Activated CD4-positive, CD25-positive, alpha-beta regulatory T cell treated with anti-CD3 and anti-CD28 coated beads, Interleukin-2, amount 50 U/mL, for 72 hours (primary cell): ENCODE results near the gene MCCC1.
"Not testable (repeated sequence)": the region's sequence is repeated elsewhere in the genome, so short reads cannot be mapped to it uniquely, and the experiment has no call there.

Experiments
- DNase-seq: peaks from one replicate; pipeline ENCODE4 v3.0.0; 2021

Gene MCCC1

DNA sequence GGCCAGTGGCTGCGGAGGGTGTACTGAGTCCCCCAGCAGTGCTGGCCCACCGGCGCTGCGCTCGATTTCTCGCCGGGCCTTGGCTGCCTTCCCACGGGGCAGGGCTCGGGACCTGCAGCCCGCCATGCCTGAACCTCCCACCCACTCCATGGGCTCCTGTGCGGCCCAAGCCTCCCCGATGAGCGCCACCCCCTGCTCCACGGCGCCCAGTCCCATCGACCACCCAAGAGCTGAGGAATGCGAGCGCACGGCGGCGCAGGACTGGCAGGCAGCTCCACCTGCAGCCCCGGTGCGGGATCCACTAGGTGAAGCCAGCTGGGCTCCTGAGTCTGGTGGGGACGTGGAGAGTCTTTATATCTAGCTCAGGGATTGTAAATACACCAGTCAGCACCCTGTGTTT, 1.7 kb upstream of the MCCC1 start:
- DNase-seq = not testable (repeated sequence)

DNA sequence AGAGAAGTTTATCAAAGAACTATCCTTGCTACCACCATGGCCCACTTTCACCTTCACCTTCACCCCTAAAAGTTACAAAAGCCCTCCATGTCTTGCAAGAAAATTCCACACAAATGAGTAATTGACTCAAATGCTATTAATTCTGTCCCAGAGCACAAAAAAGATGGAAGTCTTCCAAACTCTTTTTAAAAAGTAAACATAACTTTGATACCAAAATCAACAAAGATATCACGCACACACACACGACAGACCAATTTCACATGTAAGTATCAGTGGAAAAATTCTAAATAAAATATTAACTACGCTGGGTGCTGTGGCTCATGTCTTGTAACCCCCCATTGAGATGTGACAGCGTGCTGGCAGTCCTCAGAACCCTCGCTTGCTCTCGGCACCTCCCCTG, 1.1 kb upstream of the MCCC1 start:
- no peak for DNase-seq

DNA sequence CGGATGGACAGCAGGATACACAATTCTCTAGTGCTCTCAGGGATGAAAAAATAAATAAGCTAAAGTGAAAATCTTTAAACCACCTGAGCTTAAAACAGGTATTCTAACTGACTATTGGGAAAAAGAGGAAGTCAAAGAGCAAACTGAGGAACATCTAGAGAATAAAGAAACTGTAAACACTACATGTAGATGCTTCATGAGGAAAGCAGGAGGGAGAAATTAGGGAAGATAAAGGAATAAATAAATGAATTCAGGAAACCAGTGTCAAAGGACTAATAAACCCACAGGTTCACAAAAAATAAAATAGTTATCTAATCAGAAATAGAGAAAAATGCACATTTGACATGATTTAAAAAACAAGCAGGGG, 525 bp upstream of the MCCC1 start:
- DNase-seq = no peak

DNA sequence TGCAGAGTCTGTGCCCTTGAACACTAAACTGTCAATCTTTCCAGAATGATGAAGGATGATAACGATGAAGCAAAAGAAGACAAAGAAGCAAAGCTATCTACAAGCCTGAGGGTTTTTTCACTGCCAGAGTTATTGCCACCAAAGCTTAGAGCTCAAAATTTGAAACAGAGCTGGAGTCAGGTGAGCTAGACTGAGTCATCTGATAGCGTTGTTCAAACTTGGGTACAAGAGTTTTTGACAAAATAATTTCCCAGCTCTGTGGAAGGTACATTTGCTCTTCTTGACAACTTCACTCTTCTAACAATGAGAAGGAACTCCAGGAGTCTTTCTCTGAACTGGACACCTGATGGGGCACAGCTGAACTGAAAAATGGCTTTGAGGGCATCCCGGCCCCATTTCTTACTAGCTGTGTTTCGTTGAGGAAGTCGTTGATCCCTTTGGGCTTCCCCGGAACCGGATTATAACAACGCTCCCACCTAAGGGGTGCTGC, 715 bp downstream of the MCCC1 start:
- DNase-seq = no peak

DNA sequence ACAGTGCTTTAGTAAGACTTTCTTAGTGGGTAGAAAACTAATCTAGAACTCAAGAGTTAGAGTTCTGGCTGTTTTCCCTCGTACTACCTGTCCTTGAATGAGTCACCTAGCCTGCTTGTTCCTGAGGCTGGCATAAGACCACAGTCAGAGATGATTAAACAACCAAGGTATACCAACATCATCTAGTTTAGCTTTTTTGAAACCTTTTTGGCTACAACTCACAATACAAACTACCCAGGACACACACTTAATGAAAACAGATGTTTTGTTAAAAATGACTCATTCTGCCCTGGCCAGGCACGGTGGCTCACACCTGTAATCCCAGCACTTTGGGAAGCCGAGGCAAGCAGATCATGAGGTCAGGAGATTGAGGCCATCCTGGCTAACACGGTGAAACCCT, 4.6 kb downstream of the MCCC1 start:
- DNase-seq = no peak

DNA sequence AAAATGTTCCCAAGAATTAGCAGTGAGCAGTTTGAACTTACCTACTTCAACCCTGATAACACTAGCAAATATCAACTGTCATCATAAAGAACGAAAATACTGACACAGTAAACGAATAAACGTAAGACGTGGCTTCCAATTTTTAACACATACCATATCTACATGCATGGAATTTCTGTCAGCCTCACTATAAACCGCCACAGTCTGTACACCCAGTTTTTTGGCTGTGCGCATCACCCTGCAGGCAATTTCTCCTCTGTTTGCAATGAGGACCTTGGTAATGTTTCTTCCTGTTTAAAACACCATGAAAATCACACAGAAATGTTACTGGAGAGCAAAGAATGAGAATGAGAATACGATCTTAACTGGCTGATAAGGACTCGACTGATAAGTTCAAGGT, 7.0 kb downstream of the MCCC1 start:
- DNase-seq = no peak

DNA sequence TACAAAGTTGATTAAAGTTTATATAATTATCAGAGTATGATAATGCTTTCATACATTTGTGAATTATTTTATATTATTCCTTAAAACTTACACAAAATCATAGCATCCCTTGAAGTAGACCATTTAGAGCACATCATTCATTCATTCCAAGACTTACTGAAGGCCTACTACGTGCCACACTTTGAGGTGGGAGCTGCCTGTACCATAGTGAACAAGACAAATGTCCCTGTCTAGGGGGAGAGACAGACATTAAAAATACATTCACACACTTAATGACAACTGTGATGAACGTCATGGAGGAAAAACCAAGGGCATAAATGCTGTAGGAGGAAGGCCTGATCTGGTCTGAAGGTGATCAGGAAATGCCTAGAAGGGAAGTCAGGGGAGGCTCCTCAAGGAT, 12.1 kb downstream of the MCCC1 start:
- no peak for DNase-seq

DNA sequence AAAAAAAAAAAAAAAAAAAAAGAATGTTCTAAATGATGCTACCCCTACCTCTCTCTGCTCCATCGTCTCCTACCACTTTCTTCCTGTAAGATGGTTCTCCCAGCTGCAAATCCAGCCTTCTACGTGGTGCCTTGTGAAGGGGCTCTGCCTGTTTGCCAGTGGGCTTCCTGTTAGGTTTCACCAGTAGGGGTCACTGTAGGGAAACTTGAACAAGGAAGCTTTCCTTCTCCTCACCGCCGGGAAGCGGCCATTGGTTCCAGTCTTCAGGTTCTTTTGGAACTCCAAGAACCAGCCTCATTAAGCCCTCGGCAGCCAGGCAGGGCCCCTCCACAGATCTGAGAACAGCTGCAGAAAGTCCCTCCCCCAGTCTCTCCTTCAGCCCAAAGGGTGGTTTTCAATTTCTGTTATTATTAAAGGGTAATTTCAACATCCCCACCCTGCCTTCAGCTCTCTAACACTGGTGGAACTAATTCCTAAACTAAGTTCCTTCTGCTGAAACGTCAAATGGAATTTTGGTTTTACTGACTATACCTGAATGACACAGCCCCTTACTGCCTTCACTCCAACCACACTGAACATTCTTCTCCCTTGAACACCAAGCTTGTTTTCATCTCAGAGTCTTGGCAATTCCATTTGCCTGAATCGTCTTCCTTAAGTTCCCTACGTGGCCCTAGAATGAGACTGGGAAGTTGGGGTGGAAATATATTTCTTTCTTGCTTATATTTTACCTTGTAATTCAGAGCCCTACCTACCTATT, 13.5 kb downstream of the MCCC1 start:
- no peak for DNase-seq

DNA sequence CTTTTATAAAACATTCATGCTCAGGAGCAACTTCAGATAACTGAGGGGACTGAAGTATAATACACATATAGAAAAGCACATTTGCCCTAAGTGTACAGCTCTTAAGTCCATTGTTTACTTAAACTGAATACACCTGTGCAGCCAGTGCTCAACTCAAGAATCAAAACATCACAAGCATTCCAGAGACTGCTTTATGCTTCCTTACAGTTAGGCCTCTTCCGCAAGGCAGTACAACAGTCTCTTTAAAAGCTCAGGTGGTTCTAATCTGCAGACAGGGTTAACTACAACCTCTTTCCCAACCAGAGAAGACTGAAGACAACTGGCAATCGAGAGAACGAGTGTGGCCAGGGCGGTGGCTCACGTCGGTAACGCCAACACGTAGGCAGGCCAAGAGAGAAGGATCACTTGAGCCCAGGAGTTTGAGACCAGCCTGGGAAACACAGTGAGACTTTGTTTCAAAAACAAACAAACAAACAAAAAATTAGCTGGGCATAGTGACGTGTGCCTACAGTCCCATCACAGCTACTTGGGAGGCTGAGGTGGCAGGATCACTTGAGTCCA, 16.9 kb downstream of the MCCC1 start:
- DNase-seq = no peak

DNA sequence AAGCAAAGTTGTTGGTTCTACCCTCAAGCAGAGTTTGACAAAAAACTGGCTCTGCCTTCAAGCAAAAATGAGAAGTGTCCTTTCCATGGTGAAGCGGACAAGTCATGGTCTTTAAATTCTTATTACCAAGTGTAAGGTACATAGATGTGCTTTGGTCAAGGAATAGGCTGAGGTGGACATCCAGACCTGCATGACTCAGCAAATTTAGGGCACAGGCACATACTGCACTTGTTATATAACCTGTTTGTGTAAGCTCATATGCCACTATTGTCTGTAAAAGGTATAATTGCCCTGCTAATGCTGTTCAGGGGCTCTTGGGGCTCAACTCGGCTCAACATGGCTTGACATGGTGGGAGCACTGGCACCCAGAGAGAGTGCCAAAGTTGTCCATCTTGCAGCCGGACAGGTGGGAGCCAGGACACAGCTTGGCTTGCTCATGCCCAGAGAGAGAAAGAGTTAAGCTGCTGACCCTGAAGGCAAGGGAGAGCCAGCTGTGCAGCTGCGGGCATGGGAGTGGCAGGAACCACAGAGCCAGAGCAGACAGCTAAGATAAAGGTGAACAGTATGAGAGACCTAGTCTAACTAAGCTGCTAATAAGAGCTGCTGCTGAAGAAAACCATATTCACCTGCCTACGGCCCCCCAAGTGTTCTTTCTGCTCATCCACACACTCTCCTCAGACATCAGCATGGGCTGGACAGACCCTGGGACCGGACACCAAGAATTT, 17.7 kb downstream of the MCCC1 start:
- no peak for DNase-seq

DNA sequence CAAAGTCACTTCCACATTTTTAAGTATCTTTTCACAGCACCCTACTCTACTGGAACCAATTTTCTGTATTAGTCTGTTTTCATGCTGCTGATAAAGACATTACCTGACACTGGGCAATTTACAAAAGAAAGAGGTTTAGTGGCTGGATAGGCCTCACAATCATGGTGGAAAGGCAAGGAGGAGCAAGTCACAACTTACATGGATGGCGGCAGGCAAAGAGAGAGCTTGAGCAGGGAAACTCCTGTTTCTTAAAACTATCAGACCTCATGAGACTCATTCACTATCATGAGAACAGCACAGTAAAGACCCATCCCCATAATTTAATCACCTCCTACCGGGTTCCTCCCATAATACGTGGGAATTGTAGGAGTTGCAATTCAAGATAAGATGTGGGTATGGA, 18.7 kb downstream of the MCCC1 start:
- DNase-seq = no peak

DNA sequence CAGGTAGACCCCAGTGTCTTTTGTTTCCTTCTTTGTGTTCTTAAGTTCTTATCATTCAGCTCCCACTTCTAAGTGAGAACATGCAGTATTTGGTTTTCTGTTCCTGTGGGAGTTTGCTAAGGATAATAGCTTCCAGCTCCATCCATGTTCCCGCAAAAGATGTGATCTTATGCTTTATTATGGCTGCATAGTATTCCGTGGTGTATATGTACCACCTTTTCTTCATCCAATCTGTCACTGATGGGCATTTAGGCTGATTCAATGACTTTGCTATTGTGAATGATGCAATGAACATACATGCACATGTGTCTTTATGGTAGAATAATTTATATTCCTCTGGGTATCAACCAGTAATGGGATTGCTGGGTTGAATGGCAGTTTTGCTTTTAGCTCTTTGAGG, 24.4 kb downstream of the MCCC1 start:
- DNase-seq = no peak

DNA sequence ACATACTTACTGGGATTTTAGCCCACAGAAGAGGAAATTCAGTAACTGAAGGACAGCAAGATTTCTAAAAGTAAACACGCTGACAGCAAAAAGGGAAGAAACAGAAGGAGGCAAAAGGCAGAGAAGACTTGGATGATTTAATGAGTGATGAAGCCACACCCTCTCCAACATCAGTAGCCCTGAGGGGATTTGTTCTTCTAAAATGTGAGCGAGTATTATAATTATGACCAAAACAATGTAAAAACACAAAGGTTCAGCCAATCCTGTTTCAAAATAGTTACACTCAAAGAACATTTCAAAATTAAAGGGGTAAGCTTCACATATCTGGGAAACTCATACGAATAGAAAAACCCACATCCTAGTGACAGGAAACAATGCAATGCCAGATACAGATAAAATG, 25.0 kb downstream of the MCCC1 start:
- DNase-seq = no peak

DNA sequence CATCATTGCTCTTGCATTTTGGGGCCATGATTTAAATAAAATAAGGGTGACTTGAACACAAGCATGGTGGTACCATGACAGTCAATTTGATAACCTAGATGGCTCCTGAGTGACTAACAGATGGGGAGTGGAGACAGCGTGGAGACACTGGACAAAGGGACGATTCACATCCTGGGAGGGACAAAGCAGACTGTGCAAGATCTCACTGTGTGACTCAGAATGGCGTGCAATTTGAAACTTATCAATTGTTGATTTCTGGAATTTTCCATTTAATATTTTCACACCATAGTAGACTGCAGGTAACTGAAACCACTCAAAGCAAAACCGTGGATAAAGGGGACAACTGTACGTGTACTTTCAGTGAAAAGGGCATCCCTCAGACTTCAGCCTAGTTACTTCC, 25.5 kb downstream of the MCCC1 start:
- no peak for DNase-seq

DNA sequence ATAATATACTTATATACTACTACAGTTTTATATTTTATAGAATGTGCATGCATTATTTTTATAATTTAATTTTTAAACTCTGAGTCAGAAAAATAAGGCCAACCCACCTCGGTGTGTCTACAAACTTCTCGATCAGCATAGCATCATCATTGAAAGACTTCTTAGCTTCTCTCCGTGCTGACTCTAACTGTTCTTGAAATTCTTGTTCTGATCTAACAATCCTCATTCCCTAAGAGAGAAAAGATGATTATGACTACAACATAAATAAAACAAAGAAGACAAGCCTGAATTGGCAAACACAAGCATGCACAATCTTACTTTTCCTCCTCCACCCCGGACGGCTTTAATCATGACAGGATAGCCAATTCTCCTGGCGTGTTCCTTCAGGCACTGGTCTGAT, 28.4 kb downstream of the MCCC1 start:
- DNase-seq = no peak

DNA sequence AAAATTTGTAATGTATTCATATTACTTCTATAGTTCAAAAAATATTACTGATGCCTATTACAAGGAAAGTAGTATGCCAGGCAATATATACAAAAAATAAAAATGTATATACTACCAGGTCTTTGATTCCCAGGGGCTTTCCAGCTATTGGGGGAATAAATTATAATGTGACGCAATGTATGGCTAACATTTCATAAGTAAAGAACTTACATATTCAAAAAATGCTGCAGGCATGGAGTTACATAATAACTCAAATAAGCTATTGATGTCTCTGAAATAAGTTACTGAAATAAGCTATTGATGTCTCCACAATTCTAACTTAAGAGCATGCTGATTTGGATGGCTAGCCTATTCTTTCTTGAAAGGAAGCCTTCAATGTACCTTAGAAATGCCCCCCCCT, 30.2 kb downstream of the MCCC1 start:
- DNase-seq = no peak

DNA sequence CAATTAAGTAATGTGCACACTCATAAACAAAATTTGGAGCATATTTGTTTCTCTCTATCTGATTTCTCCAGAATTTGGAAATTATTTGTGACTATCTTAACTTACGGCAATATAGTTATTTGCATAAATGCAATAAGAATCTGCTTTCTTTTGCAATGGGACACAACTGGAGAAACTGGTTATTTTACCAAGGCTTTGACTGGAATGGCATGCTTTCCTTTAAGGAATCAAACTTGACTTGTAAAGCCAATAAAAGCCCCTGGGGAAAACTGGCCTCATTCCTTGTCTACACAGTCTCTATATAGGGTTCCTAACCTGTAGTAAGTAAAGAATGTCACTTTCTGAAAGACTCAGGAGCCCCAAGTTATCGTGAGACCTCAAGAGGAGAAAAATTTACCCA, 32.4 kb downstream of the MCCC1 start:
- not testable (repeated sequence) for DNase-seq

DNA sequence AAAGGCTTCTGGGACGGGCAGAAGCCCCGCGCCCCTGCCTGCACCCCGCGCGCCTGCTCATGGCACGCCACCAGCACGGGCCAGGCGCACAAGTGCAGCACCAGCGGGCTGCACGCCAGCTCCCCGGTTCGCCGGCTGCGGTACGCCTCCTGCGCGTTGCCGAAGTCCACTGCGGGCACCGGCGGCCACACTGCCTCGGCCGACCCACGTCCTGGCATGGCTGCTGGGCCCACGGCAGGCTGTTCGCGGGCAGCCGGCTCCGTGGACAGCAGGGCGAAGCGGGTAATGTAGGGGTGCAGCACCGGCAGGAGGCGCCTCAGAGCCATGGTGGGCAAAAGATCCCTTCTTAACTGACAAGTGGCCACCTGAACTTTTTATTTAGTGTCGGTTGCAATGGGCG, 34.8 kb downstream of the MCCC1 start:
- DNase-seq = no peak

DNA sequence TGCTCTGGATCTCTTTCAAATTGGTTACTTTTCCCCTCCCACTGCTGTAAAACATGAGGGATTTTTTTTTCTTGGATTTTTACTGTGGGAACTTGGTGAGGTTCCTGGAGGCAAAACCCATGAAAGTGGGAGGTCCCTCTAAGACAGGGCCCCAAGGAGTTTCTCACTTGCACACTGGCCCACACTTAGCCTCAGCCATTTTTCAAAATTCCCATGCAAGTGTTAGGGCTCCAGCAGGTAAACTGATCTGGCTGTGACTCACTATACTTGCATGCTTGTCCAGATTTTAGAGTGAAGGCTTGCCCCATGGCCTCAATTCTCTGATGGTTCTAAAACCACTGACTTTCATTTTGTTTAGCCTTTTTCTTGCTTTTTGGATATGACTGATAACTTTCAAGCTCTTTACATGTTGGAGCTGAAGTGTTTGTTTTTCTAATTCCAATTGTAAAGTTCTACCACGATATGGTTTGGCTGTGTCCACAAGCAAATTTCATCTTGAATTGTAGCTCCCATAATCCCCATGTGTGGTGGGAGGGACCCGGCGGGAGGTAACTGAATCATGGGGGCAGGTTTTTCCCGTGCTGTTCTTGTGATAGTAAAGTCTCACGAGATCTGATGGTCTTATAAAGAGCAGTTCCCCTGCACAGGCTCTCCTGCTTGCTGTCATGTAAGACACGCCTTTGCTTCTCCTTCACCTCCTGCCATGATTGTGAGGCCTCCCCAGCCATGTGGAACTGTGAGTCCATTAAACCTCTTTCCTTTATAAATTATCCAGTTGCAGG, 37.7 kb downstream of the MCCC1 start:
- no peak for DNase-seq

DNA sequence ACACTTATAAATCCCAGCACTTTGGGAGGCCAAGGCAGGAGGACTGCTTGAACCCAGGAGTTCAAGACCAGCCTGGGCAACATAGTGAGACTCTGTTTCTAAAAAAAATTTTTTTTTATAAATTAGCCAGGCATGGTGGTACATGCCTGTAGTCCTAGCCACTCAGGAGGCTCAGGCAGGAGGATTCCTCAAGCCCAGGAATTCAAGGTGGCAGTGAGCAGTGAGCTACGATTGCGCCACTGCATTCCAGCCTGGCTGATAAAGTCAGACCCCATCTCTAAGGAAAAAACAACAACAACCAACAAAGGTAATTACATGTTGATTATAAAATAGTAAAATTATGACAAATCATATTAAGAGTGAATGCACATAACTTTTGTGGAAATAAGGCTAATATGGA, 40.9 kb downstream of the MCCC1 start:
- DNase-seq = no peak

DNA sequence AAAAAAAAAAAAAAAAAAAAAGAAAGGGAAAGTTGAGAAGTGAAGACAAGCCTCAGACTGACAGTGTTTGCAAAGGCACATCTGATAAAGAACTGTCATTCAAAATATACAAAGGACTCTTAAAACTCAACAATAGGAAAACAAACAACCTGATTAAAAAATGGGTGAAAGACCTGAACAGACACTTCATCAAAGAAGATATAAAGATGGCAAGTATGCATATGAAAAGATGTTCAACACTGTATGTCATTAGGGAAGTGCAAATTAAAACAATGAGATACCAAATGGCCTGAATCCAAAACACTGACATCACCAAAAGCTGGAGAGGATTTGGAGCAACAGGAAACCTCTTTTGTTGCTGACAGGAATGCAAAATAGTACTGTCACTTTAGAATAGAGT, 48.6 kb downstream of the MCCC1 start:
- no peak for DNase-seq

DNA sequence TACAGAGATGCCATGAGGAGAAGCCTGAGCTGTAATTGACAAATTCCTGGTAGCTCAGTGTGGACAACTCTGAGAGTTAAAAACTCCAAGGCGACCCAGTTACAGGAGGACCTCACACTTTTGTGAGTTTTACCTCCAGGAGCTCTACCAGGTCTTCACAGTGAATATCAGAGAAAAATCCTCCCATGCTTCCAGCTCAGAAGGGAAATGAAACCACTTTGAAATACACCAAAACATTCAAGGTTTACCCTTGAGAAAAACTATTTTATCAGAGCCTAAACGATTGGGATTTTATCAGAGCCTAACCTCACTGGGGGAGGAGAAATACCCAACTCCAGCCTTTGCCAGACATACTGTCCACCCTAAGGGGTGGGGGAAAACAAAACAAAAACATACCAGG, 52.4 kb downstream of the MCCC1 start:
- no peak for DNase-seq

DNA sequence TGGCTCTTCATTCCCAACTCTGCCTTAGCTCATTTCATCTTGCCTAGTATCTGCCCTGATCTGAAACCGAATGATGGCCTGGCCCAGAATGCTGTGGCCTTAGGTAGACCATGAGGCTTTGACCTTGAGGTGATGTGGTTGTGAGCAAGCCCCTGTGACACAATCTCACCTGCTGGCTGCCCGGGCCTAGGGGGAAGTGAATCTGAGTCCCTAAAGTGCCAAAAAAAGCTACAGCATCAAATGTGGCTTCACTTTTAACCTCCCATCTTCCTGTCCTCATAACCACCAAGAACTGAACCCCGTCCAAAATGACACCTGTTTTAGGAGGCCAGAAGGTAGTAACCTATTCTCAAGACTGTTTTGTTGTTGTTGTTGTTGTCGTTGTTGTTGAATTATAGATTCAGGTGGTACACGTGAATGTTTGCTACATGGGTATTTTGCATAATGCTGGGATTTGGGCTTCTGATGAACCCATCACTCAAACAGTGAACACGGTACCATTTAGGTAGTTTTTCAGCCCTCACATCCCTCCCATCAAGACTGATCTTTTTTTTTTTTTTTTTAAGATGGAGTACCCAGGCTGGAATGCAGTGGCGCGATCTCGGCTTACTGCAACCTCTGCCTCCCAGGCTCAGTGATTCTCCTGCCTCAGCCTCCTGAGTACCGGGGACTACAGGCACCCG, 54.6 kb downstream of the MCCC1 start:
- no peak for DNase-seq
